ENCODE measurements around the gene NGEF.
"Not testable (repeated sequence)": the region's sequence is repeated elsewhere in the genome, so short reads cannot be mapped to it uniquely, and the experiment has no call there.

The NGEF gene

DNA sequence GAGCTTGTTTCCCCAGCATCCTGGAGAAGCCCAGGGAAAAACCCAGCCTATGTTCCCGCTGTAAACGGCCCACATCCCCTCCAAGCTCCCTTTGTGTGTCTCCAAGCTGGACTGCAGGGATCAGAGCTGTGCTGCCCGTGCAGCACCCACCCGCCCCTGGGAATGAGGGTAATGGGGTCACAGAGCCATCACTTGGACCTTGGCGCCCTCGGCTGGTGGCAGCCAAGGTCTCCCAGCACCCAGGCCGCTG, 46.4 kb upstream of the NGEF start:
- H3K4me3 ChIP-seq (replicated peaks; ENCODE audit: low read depth, low read length) = no peak overlapping the region
- no peak for DNase-seq (ENCODE audit: low read depth)
- TF ChIP-seq, protein P1, sequence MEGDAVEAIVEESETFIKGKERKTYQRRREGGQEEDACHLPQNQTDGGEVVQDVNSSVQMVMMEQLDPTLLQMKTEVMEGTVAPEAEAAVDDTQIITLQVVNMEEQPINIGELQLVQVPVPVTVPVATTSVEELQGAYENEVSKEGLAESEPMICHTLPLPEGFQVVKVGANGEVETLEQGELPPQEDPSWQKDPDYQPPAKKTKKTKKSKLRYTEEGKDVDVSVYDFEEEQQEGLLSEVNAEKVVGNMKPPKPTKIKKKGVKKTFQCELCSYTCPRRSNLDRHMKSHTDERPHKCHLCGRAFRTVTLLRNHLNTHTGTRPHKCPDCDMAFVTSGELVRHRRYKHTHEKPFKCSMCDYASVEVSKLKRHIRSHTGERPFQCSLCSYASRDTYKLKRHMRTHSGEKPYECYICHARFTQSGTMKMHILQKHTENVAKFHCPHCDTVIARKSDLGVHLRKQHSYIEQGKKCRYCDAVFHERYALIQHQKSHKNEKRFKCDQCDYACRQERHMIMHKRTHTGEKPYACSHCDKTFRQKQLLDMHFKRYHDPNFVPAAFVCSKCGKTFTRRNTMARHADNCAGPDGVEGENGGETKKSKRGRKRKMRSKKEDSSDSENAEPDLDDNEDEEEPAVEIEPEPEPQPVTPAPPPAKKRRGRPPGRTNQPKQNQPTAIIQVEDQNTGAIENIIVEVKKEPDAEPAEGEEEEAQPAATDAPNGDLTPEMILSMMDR (IDR thresholded peaks at IDR 0.05; ENCODE audit: low read length, missing control alignments) = no peak

DNA sequence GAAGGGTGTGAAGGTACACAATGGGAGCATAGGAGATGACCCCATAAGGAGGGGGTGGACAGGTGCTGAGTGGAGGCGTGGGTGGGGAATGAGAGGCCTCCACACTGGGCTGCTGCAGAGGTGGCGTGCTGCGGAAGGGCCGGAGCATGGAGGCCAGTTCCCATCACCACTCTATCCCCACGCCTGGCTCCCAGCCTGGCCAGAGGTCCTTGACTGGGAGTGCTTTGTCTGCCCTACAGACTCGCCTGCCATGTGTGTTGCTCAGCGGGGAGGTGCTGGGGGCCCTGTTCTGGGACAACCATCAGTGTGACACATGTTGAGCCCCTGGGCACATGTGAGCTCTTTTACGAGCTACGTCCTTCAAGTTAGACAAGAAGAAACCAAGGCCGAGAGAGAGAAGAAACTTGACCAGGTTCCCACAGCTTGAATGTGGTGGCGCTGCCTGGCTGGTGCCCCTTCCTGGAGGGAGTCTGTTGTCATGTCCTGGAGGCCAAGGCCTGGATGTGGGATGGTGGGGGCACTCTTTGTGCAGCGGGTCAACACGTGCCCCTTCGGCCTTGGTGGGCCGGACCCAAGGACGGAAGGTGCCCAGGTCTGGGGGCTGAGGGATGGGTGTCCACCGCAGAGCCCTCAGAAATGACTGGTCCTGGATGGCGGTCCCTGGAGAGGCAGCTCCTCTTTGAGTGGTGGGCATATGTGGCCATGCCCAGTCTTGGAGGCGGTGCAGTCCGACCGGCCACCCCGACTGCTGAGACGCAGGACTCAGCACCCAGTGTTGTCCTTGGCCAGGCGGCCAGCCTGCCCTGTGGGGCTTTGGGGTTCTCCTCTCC, 45.9 kb upstream of the NGEF start:
- H3K4me3 ChIP-seq (replicated peaks; ENCODE audit: low read depth, low read length) = no peak overlapping the region
- DNase-seq (ENCODE audit: low read depth) = no peak
- TF ChIP-seq, protein P1 (IDR thresholded peaks at IDR 0.05; ENCODE audit: low read length, missing control alignments) = no peak

DNA sequence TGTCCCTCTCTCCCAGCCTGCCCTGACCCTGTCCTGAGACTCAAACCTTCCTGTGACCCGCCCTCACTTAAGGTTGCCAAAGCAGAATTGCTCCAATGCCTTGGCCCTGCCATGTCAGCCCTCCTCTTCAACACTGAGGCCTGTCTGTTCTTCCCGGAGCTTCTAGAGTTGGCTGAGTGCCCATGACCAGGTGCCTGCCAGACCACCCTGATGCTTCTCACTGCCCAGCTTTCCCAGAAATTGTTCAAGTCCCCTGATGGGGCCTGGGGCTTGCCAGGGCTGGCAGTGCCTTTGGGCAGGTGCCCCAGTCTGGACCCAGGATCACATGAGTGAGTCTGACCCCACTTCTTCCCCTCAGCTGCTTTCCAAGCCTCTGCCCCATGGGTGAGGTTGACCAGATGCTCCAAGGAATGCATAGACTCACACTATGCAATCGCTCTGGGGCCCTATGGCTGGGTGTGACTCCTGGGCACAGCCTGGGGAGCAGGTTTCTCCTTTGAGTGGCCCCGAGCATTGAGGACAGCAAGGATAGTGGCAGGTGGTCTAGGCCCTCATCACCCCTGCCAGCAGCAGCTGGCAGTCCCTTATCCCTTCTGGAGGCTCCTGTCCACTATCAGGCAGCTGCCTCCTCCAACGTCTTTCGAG, 44.0 kb upstream of the NGEF start:
- TF ChIP-seq, protein P1 (IDR thresholded peaks at IDR 0.05; ENCODE audit: low read length, missing control alignments) = no peak
- DNase-seq (ENCODE audit: low read depth) = no peak
- no peak overlapping the region for H3K4me3 ChIP-seq (replicated peaks; ENCODE audit: low read depth, low read length)

DNA sequence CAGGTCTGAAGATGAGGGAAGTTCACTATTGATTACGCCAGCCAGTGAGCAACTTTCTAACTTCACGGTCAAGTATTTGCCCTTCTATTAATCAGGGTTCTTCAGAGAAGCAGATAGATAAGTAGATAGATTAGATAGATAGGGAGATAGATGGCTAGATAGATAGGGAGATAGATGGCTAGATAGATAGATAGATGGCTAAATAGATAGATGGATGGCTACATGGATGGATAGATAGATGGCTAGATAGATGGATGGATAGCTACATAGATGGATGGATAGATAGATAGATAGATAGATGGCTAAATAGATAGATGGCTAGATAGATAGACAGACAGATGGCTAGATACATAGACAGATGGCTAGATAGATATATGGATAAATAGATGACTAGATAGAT, 42.3 kb upstream of the NGEF start:
- H3K4me3 ChIP-seq (replicated peaks; ENCODE audit: low read depth, low read length) = no peak overlapping the region
- DNase-seq (ENCODE audit: low read depth) = no peak
- TF ChIP-seq, protein P1 (IDR thresholded peaks at IDR 0.05; ENCODE audit: low read length, missing control alignments) = no peak

DNA sequence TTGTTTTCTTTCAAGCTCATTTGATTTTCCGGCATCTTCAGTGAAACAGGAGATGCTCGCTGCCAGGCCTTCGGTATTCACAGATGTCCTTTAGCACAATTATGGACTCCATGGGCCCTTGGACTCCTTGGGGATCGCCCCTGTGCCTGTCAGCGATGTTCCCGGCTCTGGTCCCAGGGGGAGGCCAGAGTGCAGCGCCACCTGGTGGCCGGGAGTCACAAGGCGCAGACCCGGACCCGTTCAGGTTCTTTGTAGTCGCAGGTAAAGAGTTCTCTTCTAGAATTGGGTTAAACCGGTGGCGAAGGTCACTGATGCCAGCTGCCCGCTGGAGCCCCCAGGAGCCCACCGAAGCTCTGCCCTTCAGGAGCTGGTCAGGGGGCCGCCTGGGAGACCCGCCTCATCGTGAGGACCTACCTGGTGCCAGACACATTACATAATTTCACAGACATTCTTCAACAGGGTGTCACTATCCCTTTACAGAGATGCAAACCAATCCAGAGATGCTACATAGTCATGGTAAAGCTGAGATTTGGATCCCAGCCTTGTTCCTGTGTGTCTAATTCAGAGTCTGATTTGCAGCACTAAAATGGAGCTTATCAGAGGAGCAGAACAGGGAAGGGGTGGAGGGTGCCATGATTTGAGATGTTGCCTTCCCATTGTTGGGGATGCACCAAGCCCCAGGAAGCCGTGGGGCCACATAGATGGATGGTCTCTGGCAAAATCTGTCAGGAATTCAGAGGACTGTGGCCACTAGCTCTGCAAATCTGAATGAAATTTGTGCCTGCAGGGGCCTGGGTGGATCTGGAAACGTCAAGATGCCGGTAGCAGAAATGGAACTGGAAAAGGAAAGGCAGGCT, 41.1 kb upstream of the NGEF start:
- TF ChIP-seq, protein P1 (IDR thresholded peaks at IDR 0.05; ENCODE audit: low read length, missing control alignments) = peak; percentile 85
- peak; percentile 39 for DNase-seq (ENCODE audit: low read depth)
- H3K4me3 ChIP-seq (replicated peaks; ENCODE audit: low read depth, low read length) = no peak overlapping the region

DNA sequence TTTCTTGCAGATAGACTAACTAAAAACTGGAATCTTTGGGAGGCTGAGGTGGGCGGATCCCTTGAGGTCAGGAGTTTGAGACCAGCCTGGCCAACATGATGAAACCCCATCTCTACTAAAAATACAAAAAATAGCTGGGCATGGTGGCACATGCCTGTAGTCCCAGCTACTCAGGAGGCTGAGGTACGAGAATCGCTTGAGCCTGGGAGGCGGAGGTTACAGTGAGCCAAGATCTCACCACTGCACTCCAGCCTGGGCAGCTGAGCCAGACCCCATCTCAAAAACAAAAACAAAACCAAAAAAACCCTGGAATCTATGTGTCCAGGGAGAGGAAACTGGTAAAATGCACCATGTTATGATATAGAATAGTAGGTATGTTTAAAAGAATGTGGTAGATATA, 39.5 kb upstream of the NGEF start:
- H3K4me3 ChIP-seq (replicated peaks; ENCODE audit: low read depth, low read length); DNase-seq (ENCODE audit: low read depth): not testable (repeated sequence)
